IPS DF 4.7 (cell line): Measurements from ENCODE around the gene TBCA.

Experiments used
- DNase-seq: peaks from one replicate; pipeline ENCODE4 v3.0.0-alpha.2; 2013; ENCODE audit warnings: low spot score; ENCODE audit errors: extremely low read depth

Gene TBCA

GRCh38 chr5:77643654-77644370 lies 132.3 kb downstream of the TBCA start:
- no peak for DNase-seq

- no peak for DNase-seq
Measured at GRCh38 chr5:77642738-77643653, 133.1 kb downstream of the TBCA start.

DNA sequence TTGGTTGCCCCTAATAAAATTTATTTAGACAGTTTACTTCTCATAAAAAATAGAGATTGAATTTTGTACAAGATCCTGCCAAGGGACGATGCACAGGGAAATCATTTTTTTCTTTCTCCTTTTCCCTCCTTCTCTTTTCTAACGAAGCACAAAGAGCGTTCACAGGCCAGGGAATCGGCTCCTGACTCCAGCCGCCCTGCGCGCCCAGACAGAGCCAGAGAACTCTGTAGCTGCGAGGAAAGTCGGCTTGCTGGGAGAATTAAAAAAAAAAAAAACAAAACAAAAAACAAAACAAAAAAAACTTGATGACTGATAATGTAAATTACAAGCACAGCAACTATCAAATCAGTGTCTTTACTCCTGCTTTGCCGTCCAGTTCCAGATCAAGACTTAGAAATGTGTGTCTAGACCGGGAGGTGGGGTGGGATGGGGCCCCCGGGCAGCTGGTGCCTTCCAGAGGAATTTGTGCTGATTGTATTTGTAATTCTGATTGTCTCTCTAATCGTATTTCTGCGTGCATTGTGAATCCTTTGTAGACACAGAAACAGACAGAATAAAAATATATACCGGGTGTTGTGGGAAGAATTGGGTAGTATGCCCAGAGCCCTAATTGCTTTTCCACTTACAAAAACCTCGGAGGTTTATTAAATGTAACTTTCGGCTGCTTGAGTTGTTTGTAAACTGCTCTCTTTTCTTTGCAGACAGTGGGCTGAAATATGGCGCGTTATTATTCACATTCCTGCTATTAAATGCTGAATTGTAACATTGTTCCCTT lies 134.0 kb downstream of the TBCA start:
- no peak for DNase-seq

DNA sequence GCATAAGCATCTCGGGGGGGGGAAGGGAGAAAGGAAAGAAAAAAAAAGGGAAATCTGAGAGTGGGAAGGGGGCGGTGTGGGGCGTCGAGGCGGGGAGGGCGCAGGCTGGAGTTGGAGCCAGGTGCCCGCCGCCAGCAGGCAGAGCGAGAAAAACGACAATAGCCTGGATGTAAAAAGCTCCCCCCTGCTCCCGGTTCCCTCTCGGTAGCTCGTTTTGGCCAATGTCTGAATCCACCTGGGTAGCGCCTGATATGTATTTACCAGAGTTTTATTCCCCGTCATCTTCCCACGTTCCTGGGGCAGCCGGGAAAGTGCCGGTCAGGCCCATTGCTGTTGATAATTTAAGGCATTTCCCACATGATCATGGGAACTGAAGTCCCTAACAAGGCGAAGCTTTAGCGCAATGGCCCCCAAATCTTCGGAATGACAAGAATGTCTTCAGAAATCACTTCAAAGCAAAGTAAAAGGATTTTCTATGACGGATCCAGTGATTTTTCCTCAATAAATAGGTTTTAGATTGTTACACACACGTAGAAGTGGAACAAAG lies 134.7 kb downstream of the TBCA start:
- DNase-seq: no peak
